ENCODE measurements around the gene GEMIN2.
A peak's percentile ranks its signal among the peaks of the same experiment; 100 is the strongest.
"Not testable (repeated sequence)": the region's sequence is repeated elsewhere in the genome, so short reads cannot be mapped to it uniquely, and the experiment has no call there.

The GEMIN2 gene, protein sequence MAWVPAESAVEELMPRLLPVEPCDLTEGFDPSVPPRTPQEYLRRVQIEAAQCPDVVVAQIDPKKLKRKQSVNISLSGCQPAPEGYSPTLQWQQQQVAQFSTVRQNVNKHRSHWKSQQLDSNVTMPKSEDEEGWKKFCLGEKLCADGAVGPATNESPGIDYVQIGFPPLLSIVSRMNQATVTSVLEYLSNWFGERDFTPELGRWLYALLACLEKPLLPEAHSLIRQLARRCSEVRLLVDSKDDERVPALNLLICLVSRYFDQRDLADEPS

DNA sequence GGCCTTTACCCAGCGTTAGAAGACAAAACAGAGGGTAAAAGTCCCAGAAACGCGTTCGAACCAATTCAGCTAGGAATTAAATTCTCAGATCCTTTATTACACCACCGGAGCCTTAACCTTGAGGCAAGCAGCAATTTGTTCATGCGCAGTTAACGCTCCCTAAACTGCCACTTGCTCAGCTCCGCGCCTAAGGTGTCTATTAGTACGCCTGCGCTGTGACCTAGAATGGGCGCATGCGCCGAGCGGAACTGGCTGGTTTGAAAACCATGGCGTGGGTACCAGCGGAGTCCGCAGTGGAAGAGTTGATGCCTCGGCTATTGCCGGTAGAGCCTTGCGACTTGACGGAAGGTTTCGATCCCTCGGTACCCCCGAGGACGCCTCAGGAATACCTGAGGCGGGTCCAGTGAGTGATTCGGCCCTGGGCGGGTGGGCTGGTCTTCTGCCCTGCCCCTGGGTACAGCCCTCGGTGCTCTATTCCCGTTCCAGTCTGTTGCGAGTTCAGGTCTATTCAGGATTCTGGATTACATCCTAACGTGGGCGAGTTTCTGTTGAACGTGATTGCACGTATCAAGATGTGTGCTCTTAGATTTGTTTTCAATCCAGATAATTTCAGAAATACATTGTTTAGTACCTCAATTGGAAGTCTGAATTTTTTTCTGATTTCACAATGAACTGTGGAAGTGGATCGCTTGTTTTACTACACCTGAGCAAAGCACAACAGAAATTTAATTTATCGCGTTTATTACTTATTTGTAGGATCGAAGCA is at the start of gene GEMIN2:
TSS of gene GEMIN2 (plus strand) at position 251 of the 766 bp plus-strand sequence. CDS start at position 267, 16 bp downstream.
- TF ChIP-seq, protein P1, sequence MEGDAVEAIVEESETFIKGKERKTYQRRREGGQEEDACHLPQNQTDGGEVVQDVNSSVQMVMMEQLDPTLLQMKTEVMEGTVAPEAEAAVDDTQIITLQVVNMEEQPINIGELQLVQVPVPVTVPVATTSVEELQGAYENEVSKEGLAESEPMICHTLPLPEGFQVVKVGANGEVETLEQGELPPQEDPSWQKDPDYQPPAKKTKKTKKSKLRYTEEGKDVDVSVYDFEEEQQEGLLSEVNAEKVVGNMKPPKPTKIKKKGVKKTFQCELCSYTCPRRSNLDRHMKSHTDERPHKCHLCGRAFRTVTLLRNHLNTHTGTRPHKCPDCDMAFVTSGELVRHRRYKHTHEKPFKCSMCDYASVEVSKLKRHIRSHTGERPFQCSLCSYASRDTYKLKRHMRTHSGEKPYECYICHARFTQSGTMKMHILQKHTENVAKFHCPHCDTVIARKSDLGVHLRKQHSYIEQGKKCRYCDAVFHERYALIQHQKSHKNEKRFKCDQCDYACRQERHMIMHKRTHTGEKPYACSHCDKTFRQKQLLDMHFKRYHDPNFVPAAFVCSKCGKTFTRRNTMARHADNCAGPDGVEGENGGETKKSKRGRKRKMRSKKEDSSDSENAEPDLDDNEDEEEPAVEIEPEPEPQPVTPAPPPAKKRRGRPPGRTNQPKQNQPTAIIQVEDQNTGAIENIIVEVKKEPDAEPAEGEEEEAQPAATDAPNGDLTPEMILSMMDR (conservative IDR thresholded peaks at IDR 0.05; ENCODE audit: control insufficient read depth, insufficient read depth, low read depth, low read length): no peak
- peak; percentile 93 for DNase-seq (ENCODE audit: low read depth)
- peak within 1 kb of the TSS; percentile 87 for H3K4me3 ChIP-seq (ENCODE audit: control insufficient read depth, low read depth, low read length)

DNA sequence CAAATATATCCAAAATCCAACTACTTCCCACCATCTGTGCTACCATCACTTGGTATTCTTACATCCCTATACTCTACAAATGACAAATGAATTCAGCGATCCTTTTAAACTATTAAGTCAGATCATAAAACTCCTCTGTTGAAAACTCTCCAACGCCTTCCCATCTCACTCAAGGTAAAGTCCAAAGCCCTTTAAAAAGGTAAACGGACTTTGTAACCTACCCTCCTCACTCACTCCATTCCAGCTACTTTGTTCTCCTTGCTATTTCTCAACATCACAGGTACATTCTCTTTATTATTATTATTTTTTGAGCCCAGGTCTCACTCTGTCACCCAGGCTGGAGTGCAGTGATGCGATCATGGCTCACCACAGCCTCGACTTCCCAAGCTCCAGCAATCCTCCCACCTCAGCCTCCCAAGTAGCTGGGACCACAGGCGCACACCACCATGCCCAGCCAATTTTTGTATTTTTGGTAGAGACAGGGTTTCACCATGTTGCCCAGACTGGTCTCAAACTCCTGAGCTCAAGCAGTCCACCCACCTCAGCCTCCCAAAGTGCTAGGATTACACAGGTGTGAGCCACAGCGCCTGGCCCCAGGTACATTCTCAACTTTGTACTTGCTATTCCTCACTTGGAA is 44.8 kb upstream of the GEMIN2 start:
- not testable (repeated sequence) for DNase-seq (ENCODE audit: low read depth); H3K4me3 ChIP-seq (ENCODE audit: control insufficient read depth, low read depth, low read length)

DNA sequence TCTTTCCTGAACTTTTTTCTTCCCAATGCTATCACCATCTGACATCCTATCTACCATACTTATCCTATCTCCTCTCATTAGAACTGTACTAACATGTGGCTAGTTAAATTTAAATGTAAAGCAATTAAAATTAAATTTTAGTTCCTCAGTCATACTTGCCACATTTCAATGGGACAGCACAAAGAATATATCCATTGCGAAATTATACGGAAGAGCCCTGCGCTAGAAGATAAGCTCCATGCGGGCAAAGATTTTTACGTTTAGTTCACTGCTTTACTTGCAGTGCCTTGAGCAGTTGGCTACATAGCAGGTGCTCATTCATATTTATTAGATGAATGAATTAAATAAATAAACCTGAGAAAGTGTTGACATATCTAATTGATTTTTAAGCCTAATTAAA is 44.2 kb upstream of the GEMIN2 start:
- no peak overlapping the region for H3K4me3 ChIP-seq (ENCODE audit: control insufficient read depth, low read depth, low read length)
- DNase-seq (ENCODE audit: low read depth): no peak
- TF ChIP-seq, protein P1 (conservative IDR thresholded peaks at IDR 0.05; ENCODE audit: control insufficient read depth, insufficient read depth, low read depth, low read length): no peak

DNA sequence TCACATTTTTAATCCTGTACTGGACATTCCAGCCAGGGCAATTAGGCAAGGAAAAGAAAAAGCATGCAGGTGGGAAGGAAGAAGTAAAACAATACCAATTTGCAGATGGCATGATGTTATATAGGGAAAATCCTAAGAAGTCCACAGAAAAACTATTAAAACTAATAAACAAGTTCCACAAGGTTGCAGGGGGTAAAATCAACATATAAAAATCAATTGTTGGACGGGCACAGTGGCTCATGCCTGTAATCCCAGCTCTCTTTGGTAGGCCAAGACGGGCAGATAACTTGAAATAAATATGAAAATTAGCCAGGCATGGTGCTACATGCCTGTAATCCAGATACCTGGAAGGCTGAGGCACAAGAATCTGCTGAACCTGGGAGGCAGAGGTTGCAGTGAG is 43.0 kb upstream of the GEMIN2 start:
- no peak for DNase-seq (ENCODE audit: low read depth)
- TF ChIP-seq, protein P1 (conservative IDR thresholded peaks at IDR 0.05; ENCODE audit: control insufficient read depth, insufficient read depth, low read depth, low read length): no peak
- H3K4me3 ChIP-seq (ENCODE audit: control insufficient read depth, low read depth, low read length): no peak overlapping the region

DNA sequence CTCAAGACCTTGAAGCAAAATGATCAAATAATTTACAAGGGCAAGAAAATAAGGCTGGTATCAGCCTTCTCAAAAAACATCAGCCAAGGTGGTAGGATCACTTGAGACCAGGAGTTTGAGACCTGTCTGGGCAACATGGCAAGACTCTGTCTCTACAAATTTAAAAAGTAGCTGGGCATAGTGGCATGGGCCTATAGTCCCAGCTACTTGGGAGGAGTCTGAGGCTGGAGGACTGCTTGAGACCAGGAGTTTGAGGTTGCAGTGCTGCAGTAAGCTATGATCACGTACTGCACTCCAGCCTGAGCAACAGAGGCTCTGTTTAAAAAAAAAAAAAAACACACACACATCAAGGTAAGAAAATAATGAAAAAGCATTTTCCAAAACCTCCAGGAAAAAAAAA is 33.2 kb upstream of the GEMIN2 start:
- H3K4me3 ChIP-seq (ENCODE audit: control insufficient read depth, low read depth, low read length): no peak overlapping the region
- TF ChIP-seq, protein P1 (conservative IDR thresholded peaks at IDR 0.05; ENCODE audit: control insufficient read depth, insufficient read depth, low read depth, low read length): no peak
- DNase-seq (ENCODE audit: low read depth): no peak

DNA sequence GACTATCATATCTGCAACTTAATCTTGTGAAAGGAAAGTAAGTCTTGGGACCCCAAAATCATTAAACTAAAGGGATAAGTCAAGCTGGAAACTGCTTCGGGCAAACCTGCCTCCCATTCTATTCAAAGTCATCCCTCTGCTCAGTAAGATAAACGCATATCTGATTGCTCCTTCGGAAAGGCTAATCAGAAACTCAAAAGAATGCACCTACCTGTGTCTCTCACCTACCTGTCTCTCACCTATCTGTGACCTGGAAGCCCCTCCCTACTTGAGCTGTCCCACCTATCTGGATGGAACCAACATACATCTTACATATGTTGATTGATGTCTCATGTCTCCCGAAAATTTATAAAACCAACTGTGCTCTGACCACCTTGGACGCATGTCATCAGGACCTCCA is 31.0 kb upstream of the GEMIN2 start:
- TF ChIP-seq, protein P1 (conservative IDR thresholded peaks at IDR 0.05; ENCODE audit: control insufficient read depth, insufficient read depth, low read depth, low read length): no peak
- DNase-seq (ENCODE audit: low read depth): no peak
- H3K4me3 ChIP-seq (ENCODE audit: control insufficient read depth, low read depth, low read length): no peak overlapping the region

DNA sequence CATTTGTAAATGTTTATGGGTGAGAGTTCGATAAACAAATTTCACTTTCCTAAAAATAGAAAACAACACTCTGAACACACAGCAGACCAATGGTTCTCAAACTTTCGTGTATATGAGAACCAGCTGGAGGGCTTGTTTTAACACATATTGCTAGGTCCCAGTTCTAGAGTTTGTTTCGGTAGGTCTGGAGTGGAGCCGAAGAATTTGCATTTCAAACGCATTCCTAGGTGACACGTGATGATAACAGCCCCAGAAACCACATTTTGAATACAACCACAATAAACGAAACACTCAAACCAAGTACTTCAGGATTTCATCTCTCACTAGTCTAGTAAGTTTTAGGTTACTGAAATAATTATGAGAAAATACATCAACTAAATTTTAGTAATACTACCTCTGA is 28.2 kb upstream of the GEMIN2 start:
- TF ChIP-seq, protein P1 (conservative IDR thresholded peaks at IDR 0.05; ENCODE audit: control insufficient read depth, insufficient read depth, low read depth, low read length): no peak
- no peak overlapping the region for H3K4me3 ChIP-seq (ENCODE audit: control insufficient read depth, low read depth, low read length)
- DNase-seq (ENCODE audit: low read depth): no peak

Measured in fibroblast of mammary gland (primary cell).